ENCODE results near the gene EIF5B. TPM values are rescaled to one million over a fixed set of nuclear protein-coding genes. Genes with fewer than 3 reads are reported as not detected.
"Not testable (repeated sequence)": the region's sequence is repeated elsewhere in the genome, so short reads cannot be mapped to it uniquely, and the experiment has no call there.

Gene EIF5B
- total RNA-seq, 3 donors from 2014 or later = 102 to 111 (median 102) TPM

DNA sequence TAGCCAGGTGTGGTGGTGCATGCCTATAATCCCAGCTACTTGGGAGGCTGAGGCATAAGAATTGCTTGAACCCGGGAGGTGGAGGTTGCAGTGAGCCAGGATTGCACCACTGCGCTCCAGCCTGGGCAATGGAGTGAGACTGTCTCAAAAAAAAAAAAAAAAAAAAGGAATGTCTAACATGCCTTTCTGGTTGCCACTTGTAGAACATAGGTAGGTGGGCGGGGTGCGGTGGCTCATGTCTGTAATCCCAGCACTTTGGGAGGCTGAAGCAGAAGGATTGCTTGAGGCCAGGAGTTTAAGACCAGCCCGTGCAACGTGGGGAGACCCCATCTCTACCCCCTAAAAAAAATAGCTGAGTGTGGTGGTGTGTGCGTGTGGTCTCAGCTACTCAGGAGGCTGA is 8.3 kb downstream of the EIF5B start:
- not testable (repeated sequence) for H3K9me3 Mint-ChIP-seq; H3K4me3 Mint-ChIP-seq; DNase-seq; H3K27me3 Mint-ChIP-seq (ENCODE audit: low read depth); ATAC-seq
- Mint-ChIP-seq H3K36me3 (ENCODE audit: insufficient read depth) (peaks cover 12% of the 10 kb centered on the region), H3K4me1 (ENCODE audit: low read depth) (peaks cover 62% of the 10 kb centered on the region)

DNA sequence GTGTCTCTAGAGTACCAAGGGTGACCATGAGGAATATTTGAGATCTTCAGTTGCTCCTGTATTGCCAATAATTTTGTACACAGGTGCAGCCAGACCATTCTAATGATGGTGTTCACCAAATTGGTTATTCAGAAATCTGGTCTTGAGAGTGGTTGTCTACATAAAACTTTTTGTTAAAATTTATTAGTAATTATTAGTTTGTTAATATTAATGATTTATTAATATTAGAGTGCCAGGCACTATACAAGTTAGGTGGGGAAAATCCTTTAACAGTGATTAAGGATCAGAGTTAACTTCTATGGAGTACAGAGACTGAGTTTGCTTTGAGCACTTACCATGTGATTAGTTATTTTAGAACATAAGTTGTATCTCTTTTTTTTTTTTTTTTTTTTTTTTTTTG is 9.0 kb downstream of the EIF5B start:
- Mint-ChIP-seq H3K4me3 (no peak overlapping the region), H3K4me1 (ENCODE audit: low read depth) (peaks cover 62% of the 10 kb centered on the region)
- no peak for ATAC-seq

DNA sequence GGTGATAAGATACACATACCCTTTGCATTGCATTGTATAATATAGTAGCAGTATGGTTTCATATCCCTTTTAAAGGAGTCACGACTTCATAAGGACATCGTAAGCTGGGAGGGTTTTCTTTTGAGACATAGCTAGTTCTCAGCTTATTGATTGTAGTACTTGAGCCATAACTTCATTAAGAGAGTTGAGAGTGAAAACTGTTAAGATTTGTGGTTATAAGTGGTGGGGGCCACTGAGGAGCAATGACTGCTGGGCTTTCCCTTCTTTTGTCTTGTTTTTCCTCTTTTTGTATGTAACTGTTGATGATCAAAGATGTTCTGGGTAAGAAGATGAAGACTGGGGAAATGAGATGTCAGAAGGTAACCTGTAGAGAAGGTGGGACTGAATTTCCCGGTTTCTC is 11.0 kb downstream of the EIF5B start:
- Mint-ChIP-seq H3K27me3 (ENCODE audit: low read depth) (no peaks in the 10 kb centered on the region), H3K4me1 (ENCODE audit: low read depth) (peaks cover 57% of the 10 kb centered on the region), H3K36me3 (ENCODE audit: insufficient read depth) (peaks cover 12% of the 10 kb centered on the region), H3K9me3 (no peaks in the 10 kb centered on the region), H3K4me3 (no peak overlapping the region)
- DNase-seq = no peak
- ATAC-seq = peak; percentile 81 to 85

More for the DNA sequence above, 9.0 kb downstream of the EIF5B start:
- DNase-seq = no peak
- H3K9me3 Mint-ChIP-seq = no peaks in the 10 kb centered on the region
- peaks cover 12% of the 10 kb centered on the region for H3K36me3 Mint-ChIP-seq (ENCODE audit: insufficient read depth)
- no peaks in the 10 kb centered on the region for H3K27me3 Mint-ChIP-seq (ENCODE audit: low read depth)

DNA sequence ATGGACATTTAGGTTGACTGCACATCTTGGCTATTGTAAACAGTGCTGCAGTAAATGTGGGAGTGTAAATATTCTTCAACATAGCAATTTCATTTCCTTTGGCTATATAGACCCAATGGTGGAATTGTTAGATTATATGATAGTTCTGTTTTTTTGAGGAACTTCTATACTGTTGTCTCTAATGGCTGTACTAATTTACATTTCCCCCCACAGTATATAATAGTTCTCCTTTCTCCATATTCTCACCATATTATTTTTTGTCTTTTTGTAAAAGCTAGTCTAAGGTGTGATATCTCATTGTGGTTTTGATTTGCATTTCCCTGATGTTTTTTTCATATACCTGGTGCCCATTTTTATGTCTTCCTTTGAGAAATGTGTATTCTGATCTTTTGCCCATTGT is 13.0 kb downstream of the EIF5B start:
- Mint-ChIP-seq H3K27me3 (ENCODE audit: low read depth) (no peaks in the 10 kb centered on the region), H3K36me3 (ENCODE audit: insufficient read depth) (peaks cover 14% of the 10 kb centered on the region), H3K4me3 (no peak overlapping the region), H3K9me3 (no peaks in the 10 kb centered on the region), H3K4me1 (ENCODE audit: low read depth) (peaks cover 65% of the 10 kb centered on the region)
- DNase-seq (no peak), ATAC-seq (no peak)

DNA sequence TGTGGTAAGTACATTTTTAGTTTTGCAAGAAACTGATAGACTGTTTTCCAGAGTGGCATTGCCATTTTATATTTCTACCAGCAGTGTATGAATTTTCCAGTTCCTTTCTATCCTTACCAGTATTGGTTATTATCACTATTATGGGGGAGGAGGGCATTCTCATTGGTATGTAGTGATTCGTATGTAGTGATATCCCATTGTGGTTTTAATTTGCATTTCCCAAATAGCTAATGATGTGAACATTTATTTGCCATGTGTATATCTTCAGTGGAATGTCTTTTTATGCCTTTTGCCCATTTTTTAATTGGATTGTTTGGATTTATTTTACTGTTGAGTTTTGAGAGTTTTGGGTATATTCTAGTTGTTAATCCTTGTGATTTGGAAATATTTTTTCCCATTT is 16.9 kb downstream of the EIF5B start:
- DNase-seq (no peak), ATAC-seq (no peak)
- peaks cover 54% of the 10 kb centered on the region for H3K4me1 Mint-ChIP-seq (ENCODE audit: low read depth)
- no peak overlapping the region for H3K4me3 Mint-ChIP-seq
- H3K36me3 Mint-ChIP-seq (ENCODE audit: insufficient read depth) = peaks cover 9% of the 10 kb centered on the region
- no peaks in the 10 kb centered on the region for H3K9me3 Mint-ChIP-seq
- no peaks in the 10 kb centered on the region for H3K27me3 Mint-ChIP-seq (ENCODE audit: low read depth)

DNA sequence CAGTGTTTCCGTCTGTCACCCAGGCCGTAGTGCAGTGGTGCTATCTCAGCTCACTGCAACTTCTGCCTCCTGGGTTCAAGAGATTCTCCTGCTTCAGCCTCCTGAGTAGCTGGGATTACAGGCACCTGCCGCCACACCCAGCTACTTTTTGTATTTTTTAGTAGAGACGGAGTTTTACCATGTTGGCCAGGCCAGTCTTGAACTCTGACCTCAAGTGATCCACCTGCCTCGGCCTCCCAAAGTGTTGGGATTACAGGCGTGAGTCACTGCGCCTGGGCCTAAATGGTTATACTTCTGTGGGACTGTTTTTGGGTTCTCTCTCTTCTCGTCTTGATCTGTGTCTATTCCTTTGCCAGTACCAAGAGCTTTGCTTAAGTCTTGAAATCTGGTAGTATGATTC is 17.6 kb downstream of the EIF5B start:
- peaks cover 50% of the 10 kb centered on the region for H3K4me1 Mint-ChIP-seq (ENCODE audit: low read depth)
- not testable (repeated sequence) for ATAC-seq; H3K36me3 Mint-ChIP-seq (ENCODE audit: insufficient read depth); DNase-seq; H3K9me3 Mint-ChIP-seq; H3K27me3 Mint-ChIP-seq (ENCODE audit: low read depth); H3K4me3 Mint-ChIP-seq

DNA sequence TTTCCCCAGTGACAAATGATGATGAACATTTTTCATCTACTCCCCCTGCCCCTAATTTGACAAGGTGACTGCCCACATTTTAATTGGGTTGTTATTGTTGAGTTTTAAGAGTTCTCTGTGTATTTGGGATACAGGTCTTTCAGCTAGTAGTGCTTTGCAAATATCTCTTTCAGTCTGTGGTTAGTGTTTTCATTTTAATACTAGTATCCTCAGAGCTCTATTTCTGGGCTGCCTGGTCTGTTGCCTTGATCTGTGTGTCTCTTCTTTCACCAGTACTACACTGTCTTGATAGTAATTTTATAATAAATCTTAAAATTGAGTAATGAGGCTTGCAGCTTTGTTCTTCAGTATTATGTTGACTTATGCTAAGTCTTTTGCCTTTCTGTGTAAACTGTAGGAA is 19.7 kb downstream of the EIF5B start:
- peaks cover 36% of the 10 kb centered on the region for H3K4me1 Mint-ChIP-seq (ENCODE audit: low read depth)
- no peak for DNase-seq
- ATAC-seq = no peak
- peaks cover 13% of the 10 kb centered on the region for H3K36me3 Mint-ChIP-seq (ENCODE audit: insufficient read depth)
- no peaks in the 10 kb centered on the region for H3K9me3 Mint-ChIP-seq
- H3K27me3 Mint-ChIP-seq (ENCODE audit: low read depth) = no peaks in the 10 kb centered on the region
- H3K4me3 Mint-ChIP-seq = no peak overlapping the region

DNA sequence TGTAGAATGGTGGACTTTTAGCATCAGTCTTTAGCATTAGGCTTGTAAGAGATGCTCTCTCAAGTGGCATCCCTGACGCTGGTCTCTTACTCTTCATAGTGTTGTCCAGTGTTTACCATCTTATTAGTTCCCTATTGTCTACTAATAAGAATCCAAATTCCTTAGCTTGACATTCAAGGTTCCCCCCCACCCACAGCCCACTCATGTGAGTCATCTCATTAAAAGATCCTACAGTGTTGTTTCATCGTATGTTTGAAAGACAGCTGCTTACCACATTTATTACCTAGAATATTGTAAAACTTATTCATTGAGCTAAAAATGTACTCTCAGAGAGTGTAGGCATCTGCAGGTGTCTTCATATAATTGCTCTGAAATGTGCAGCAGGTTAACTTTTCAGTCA is 28.5 kb downstream of the EIF5B start:
- Mint-ChIP-seq H3K4me3 (no peak overlapping the region), H3K36me3 (ENCODE audit: insufficient read depth) (peaks cover 51% of the 10 kb centered on the region), H3K4me1 (ENCODE audit: low read depth) (no peaks in the 10 kb centered on the region), H3K27me3 (ENCODE audit: low read depth) (no peaks in the 10 kb centered on the region), H3K9me3 (no peaks in the 10 kb centered on the region)
- no peak for ATAC-seq
- DNase-seq = no peak

DNA sequence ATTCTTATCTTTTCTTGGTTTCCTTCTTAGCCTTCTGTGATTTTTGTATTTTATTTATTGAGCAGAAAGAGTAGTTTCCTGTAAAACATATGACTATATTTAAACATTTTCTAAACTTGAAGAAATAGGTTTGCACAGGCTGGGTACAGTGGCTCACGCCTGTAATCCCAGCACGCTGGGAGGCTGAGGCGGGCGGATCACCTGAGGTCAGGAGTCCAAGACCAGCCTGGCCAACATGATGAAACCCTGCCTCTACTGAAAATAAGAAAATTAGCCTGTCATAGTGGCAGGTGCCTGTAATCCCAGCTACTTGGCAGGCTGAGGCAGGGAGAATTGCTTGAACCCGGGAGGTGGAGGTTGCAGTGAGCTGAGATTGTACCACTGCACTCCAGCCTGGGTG is 31.7 kb downstream of the EIF5B start:
- H3K4me3 Mint-ChIP-seq; ATAC-seq; H3K4me1 Mint-ChIP-seq (ENCODE audit: low read depth); H3K27me3 Mint-ChIP-seq (ENCODE audit: low read depth); DNase-seq; H3K9me3 Mint-ChIP-seq: not testable (repeated sequence)
- peaks cover 55% of the 10 kb centered on the region for H3K36me3 Mint-ChIP-seq (ENCODE audit: insufficient read depth)

DNA sequence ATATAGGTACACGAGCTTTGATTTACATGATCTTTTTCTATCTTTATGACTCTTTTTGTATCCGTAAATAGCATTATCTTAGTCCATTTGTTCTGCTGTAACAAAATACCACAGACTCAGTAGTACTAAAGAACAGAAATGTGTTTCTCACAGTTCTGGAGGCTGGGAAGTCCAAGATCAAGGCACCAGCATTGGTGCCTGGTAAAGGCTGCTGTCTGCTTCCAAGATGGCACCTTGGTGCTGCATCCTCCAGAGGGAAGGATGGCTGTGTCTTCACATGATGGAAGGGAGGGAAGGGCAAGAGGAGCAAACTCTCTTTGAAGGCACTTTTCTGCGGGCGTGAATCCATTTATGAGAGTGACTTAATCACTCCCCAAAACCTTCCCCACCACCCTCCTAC is 36.0 kb downstream of the EIF5B start:
- Mint-ChIP-seq H3K36me3 (ENCODE audit: insufficient read depth) (peaks cover 67% of the 10 kb centered on the region), H3K4me3 (no peak overlapping the region), H3K9me3 (peaks cover 10% of the 10 kb centered on the region), H3K4me1 (ENCODE audit: low read depth) (peaks cover 13% of the 10 kb centered on the region), H3K27me3 (ENCODE audit: low read depth) (no peaks in the 10 kb centered on the region)
- no peak for DNase-seq
- no peak for ATAC-seq

DNA sequence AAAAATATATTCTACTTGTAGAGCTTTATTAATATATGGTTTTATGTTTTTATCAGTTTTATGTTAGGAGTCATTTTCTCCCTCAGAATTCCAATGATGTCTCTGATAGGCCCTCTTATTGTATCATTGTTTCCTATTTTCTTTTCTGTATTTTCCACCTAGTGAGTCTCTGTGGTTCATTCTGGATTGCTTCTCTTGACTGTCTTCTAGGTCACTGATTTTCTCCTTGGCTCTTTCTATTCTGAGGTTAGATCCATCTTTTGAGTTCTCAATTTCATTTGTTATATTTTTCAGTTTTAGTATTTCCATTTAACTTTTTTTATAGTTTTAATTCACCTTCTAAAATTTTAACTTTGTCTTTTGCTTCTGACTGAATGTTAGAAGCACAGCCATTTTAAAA is 37.6 kb downstream of the EIF5B start:
- DNase-seq (no peak), ATAC-seq (no peak)
- H3K9me3 Mint-ChIP-seq = peaks cover 10% of the 10 kb centered on the region
- no peak overlapping the region for H3K4me3 Mint-ChIP-seq
- H3K4me1 Mint-ChIP-seq (ENCODE audit: low read depth) = peaks cover 13% of the 10 kb centered on the region
- peaks cover 69% of the 10 kb centered on the region for H3K36me3 Mint-ChIP-seq (ENCODE audit: insufficient read depth)
- H3K27me3 Mint-ChIP-seq (ENCODE audit: low read depth) = no peaks in the 10 kb centered on the region

DNA sequence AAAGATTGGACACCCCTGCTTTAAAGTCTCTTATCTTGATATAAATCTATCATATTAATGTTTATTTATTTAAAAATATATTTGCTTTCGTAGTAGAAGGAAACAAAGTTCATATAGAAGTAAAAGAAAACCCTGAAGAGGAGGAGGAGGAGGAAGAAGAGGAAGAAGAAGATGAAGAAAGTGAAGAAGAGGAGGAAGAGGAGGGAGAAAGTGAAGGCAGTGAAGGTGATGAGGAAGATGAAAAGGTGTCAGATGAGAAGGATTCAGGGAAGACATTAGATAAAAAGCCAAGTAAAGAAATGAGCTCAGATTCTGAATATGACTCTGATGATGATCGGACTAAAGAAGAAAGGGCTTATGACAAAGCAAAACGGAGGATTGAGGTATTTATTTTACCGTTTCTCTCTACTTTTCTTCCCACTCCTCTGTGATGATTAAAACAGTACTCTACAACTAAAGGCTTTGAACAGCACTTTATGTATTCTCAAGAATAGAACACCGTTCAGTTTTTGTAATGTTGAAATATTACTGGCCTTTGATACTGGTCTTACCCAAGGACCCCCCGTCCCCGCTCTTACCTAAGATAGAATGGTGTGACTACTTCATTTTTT is 39.2 kb downstream of the EIF5B start:
- H3K36me3 Mint-ChIP-seq (ENCODE audit: insufficient read depth) = peaks cover 73% of the 10 kb centered on the region
- DNase-seq (no peak), ATAC-seq (no peak)
- no peaks in the 10 kb centered on the region for H3K27me3 Mint-ChIP-seq (ENCODE audit: low read depth)
- H3K4me3 Mint-ChIP-seq = no peak overlapping the region
- H3K9me3 Mint-ChIP-seq = peaks cover 10% of the 10 kb centered on the region
- peaks cover 15% of the 10 kb centered on the region for H3K4me1 Mint-ChIP-seq (ENCODE audit: low read depth)

DNA sequence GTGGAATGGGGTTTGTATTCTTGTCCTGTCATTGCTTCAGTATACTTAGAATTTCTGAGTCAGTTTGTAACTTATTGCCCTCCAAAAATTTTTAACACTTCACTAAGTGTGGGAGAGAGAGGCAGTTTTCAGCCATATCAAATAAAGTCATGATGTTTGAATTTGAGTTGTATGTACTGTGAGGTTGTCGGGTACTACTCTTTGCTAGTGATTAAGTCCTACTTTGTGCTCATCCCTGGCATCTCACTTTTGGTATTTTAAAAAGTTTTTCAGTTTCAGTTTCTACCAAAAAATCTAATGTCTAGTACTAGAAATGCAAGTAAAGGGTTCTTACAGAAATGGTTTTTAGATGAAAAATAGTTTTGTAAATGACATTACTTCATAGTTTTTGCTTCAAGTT is 40.7 kb downstream of the EIF5B start:
- no peak overlapping the region for H3K4me3 Mint-ChIP-seq
- H3K4me1 Mint-ChIP-seq (ENCODE audit: low read depth) = peaks cover 15% of the 10 kb centered on the region
- peaks cover 7% of the 10 kb centered on the region for H3K9me3 Mint-ChIP-seq
- no peaks in the 10 kb centered on the region for H3K27me3 Mint-ChIP-seq (ENCODE audit: low read depth)
- H3K36me3 Mint-ChIP-seq (ENCODE audit: insufficient read depth) = peaks cover 69% of the 10 kb centered on the region
- DNase-seq = no peak
- peak; percentile 87 to 93 for ATAC-seq

DNA sequence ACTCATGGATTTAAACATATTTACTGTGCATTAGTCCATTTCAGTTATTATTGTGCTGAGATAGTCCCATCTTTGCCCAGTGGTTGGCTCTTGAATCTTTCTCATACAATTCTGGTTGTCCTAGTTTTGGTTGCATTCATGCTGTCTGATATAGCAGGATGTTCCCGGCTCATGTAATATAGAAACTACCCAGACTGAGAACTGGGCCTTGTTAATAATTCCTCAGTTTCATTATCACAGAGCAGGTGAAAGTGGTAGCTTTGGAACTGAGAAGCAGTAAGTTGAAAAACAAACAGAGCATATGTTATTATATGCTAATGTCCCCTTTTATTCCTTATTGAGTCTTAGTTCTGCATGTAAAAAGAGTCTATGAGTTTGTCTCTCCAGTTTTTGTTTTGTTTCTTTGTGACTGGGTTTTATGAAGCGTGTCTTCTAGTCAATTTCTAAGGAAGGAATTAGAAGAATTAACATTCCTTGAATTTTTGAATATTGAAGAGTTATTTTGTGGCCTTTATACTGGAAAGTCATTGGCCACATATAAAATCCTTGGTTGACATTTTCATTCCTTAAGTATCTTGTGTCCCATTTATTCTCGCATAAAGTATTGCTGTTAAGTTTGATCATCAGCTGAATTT is 43.3 kb downstream of the EIF5B start:
- Mint-ChIP-seq H3K4me1 (ENCODE audit: low read depth) (peaks cover 15% of the 10 kb centered on the region), H3K4me3 (no peak overlapping the region), H3K27me3 (ENCODE audit: low read depth) (no peaks in the 10 kb centered on the region), H3K9me3 (no peaks in the 10 kb centered on the region), H3K36me3 (ENCODE audit: insufficient read depth) (peaks cover 58% of the 10 kb centered on the region)
- DNase-seq (no peak), ATAC-seq (no peak)

DNA sequence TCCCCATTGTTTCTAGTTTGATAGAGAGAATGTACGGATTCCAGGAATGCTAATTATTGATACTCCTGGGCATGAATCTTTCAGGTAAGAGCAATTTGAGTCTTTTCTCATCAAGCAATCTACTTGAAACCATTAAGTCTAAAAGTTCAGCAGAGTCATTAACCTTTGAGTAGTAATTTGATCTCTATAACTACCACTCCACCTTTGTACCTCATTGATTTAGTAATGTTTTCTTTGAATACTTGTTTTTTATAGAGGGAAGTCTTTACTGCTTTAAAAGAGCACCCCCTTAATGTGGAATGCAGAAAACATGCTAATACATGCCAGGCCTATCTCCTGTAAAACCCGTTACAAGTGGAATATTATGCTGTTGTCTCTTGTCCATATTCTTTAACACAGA is 45.0 kb downstream of the EIF5B start:
- Mint-ChIP-seq H3K27me3 (ENCODE audit: low read depth) (no peaks in the 10 kb centered on the region), H3K4me3 (no peak overlapping the region), H3K4me1 (ENCODE audit: low read depth) (peaks cover 9% of the 10 kb centered on the region), H3K9me3 (no peaks in the 10 kb centered on the region), H3K36me3 (ENCODE audit: insufficient read depth) (peaks cover 55% of the 10 kb centered on the region)
- no peak for DNase-seq
- no peak for ATAC-seq

All from activated T-cell treated with anti-CD3 and anti-CD28 coated beads, Interleukin-2, amount 50 U/mL, for 4 hours (primary cell).